ENCODE measurements around the gene DOK7.

GRCh38 chr4:3520796-3521600 lies 57.9 kb downstream of the DOK7 start:
- TF ChIP-seq POLR2AphosphoS5 (IDR thresholded peaks at IDR 0.05; ENCODE audit: low read depth, low read length) (no peak), POLR2A (IDR thresholded peaks at IDR 0.05; ENCODE audit: low read depth, low read length) (no peak), TAF1 (IDR thresholded peaks at IDR 0.05; ENCODE audit: low read depth, low read length) (no peak), SPI1 (IDR thresholded peaks at IDR 0.05; ENCODE audit: low read depth, low read length) (no peak), PAX5 (IDR thresholded peaks at IDR 0.05; ENCODE audit: insufficient read depth, low read length, severe bottlenecking) (no peak)
